ENCODE results near the gene OXNAD1.

- TF ChIP-seq FOXP2 (optimal IDR thresholded peaks at IDR 0.05; ENCODE audit: control extremely low read depth, extremely low read length, insufficient read depth), result no peak
- TF ChIP-seq POLR2AphosphoS5 (IDR thresholded peaks at IDR 0.05; ENCODE audit: borderline replicate concordance, low read depth, low read length), result no peak
These were observed 409 bp downstream of the OXNAD1 start for GRCh38 chr3:16265455-16265786.

All from SK-N-MC (cell line).